ENCODE measurements around the gene RNU6-9.

RNU6-9 gene

GRCh38 chr19:861756-862580, 31.3 kb upstream of the RNU6-9 start:
- DNase-seq (ENCODE audit: low read depth, low spot score), result no peak

- no peak for DNase-seq (ENCODE audit: low read depth, low spot score)
These were observed 30.5 kb upstream of the RNU6-9 start for GRCh38 chr19:862581-863314.

GRCh38 chr19:863315-863620, 30.0 kb upstream of the RNU6-9 start:
- no peak for DNase-seq (ENCODE audit: low read depth, low spot score)

- DNase-seq (ENCODE audit: low read depth, low spot score), result no peak
These were observed 26.4 kb upstream of the RNU6-9 start for GRCh38 chr19:866769-867300.

GRCh38 chr19:867301-867793, 25.9 kb upstream of the RNU6-9 start:
- DNase-seq (ENCODE audit: low read depth, low spot score), result no peak

- DNase-seq (ENCODE audit: low read depth, low spot score), result no peak
These were observed 25.3 kb upstream of the RNU6-9 start for GRCh38 chr19:867855-868457.

GRCh38 chr19:868458-869244, 24.6 kb upstream of the RNU6-9 start:
- no peak for DNase-seq (ENCODE audit: low read depth, low spot score)

GRCh38 chr19:869245-870177, 23.8 kb upstream of the RNU6-9 start:
- DNase-seq (ENCODE audit: low read depth, low spot score), result no peak

- DNase-seq (ENCODE audit: low read depth, low spot score), result no peak
These were observed 23.0 kb upstream of the RNU6-9 start for GRCh38 chr19:870314-870713.

GRCh38 chr19:870963-871401, 22.3 kb upstream of the RNU6-9 start:
- no peak for DNase-seq (ENCODE audit: low read depth, low spot score)

GRCh38 chr19:871446-872265, 21.6 kb upstream of the RNU6-9 start:
- DNase-seq (ENCODE audit: low read depth, low spot score), result no peak

GRCh38 chr19:872266-872951, 20.9 kb upstream of the RNU6-9 start:
- no peak for DNase-seq (ENCODE audit: low read depth, low spot score)

GRCh38 chr19:873084-873483, 20.2 kb upstream of the RNU6-9 start:
- no peak for DNase-seq (ENCODE audit: low read depth, low spot score)

- DNase-seq (ENCODE audit: low read depth, low spot score), result no peak
These were observed 19.7 kb upstream of the RNU6-9 start for GRCh38 chr19:873561-874041.

- no peak for DNase-seq (ENCODE audit: low read depth, low spot score)
These were observed 17.9 kb upstream of the RNU6-9 start for GRCh38 chr19:875265-875879.

- no peak for DNase-seq (ENCODE audit: low read depth, low spot score)
These were observed 17.2 kb upstream of the RNU6-9 start for GRCh38 chr19:876089-876488.

GRCh38 chr19:876780-877314, 16.4 kb upstream of the RNU6-9 start:
- DNase-seq (ENCODE audit: low read depth, low spot score), result no peak
